ENCODE results near the gene TBX15. TPM values are rescaled to one million over a fixed set of nuclear protein-coding genes. Genes with fewer than 3 reads are reported as not detected.
A peak's percentile ranks its signal among the peaks of the same experiment; 100 is the strongest.

TBX15 gene
- total and polyA plus RNA-seq, 3 donors from 2014 or later = 0.63 to 1.5 (median 0.74) TPM

GRCh38 chr1:118983558-118984041, 4.5 kb downstream of the TBX15 start:
- intact Hi-C loops (cut with DNase I; ENCODE audit: low total_unique reads) = no loop called here
- peaks cover 7% of the 10 kb centered on the region for H3K4me1 ChIP-seq
- 28 to 29% methylated on average over 22 of the region's 22 CpGs for WGBS, 2 donors

GRCh38 chr1:118982821-118983557, 5.2 kb downstream of the TBX15 start:
- no peaks in the 10 kb centered on the region for H3K36me3 ChIP-seq (ENCODE audit: low read depth, missing control alignments)
- WGBS, 2 donors = 15 to 17% methylated on average over 23 to 26 of the region's 26 CpGs
- no peak overlapping the region for H3K27ac ChIP-seq
- no peak overlapping the region for H3K4me3 ChIP-seq
- DNase-seq = no peak
- no peaks in the 10 kb centered on the region for H3K9me3 ChIP-seq
- no peaks in the 10 kb centered on the region for H3K27me3 ChIP-seq
- no peak for TF ChIP-seq POLR2A (IDR thresholded peaks at IDR 0.05)
- no peak for TF ChIP-seq CTCF (IDR thresholded peaks at IDR 0.05)
- intact Hi-C loops (cut with DNase I; ENCODE audit: low total_unique reads) = no loop called here
- peaks cover 5% of the 10 kb centered on the region for H3K4me1 ChIP-seq

More at GRCh38 chr1:118983558-118984041, 4.5 kb downstream of the TBX15 start:
- H3K9me3 ChIP-seq = no peaks in the 10 kb centered on the region
- no peaks in the 10 kb centered on the region for H3K27me3 ChIP-seq
- H3K4me3 ChIP-seq = peak overlapping the region in 1 of 2 donors; percentile 28
- H3K36me3 ChIP-seq (ENCODE audit: low read depth, missing control alignments) = no peaks in the 10 kb centered on the region
- H3K27ac ChIP-seq = no peak overlapping the region
- TF ChIP-seq POLR2A (IDR thresholded peaks at IDR 0.05) = no peak
- TF ChIP-seq CTCF (IDR thresholded peaks at IDR 0.05) = no peak
- no peak for DNase-seq

GRCh38 chr1:118982266-118982665, 5.9 kb downstream of the TBX15 start:
- TF ChIP-seq CTCF (IDR thresholded peaks at IDR 0.05) (no peak), POLR2A (IDR thresholded peaks at IDR 0.05) (no peak)
- Histone ChIP-seq H3K27me3 (no peaks in the 10 kb centered on the region), H3K36me3 (ENCODE audit: low read depth, missing control alignments) (no peaks in the 10 kb centered on the region), H3K27ac (no peak overlapping the region), H3K9me3 (no peaks in the 10 kb centered on the region), H3K4me1 (peaks cover under 1% of the 10 kb centered on the region), H3K4me3 (no peak overlapping the region)
- no peak for DNase-seq
- WGBS, 2 donors = 54 to 57% methylated on average over 6 of the region's 6 CpGs
- intact Hi-C loops (cut with DNase I; ENCODE audit: low total_unique reads) = no loop called here

- DNase-seq = no peak
- TF ChIP-seq CTCF (IDR thresholded peaks at IDR 0.05) (no peak), POLR2A (IDR thresholded peaks at IDR 0.05) (no peak)
- intact Hi-C loops (cut with DNase I; ENCODE audit: low total_unique reads) = no loop called here
- 44 to 61% methylated on average over 1 of the region's 1 CpG for WGBS, 2 donors
- no peak overlapping the region for H3K4me3 ChIP-seq
- H3K4me1 ChIP-seq = no peaks in the 10 kb centered on the region
- no peak overlapping the region for H3K27ac ChIP-seq
- H3K36me3 ChIP-seq (ENCODE audit: low read depth, missing control alignments) = no peaks in the 10 kb centered on the region
- no peaks in the 10 kb centered on the region for H3K27me3 ChIP-seq
- H3K9me3 ChIP-seq = no peaks in the 10 kb centered on the region
These were observed 6.7 kb downstream of the TBX15 start for GRCh38 chr1:118981436-118981835.
